Naive thymus-derived CD4-positive, alpha-beta T cell (primary cell): ENCODE data around the gene ADRA2C. TPM values are rescaled to one million over a fixed set of nuclear protein-coding genes. Genes with fewer than 3 reads are reported as not detected.

Source experiments
- ATAC-seq: fragments of 150-1000 bp; cut with Tn5 transposase; 2 replicates; pipeline ENCODE4 v1.10.0; 2021; ENCODE audit warnings: mild to moderate bottlenecking, moderate library complexity
- CTCF ChIA-PET: fragments of 350-600 bp; sonication (Branson Sonifier 250); formaldehyde crosslinking; loops from one replicate; lab custom pipeline; 2021; ENCODE audit warnings: antibody characterized with exemption; lab: Charles Lee
- POLR2A ChIA-PET: fragments of 350-600 bp; sonication (Branson Sonifier 250); formaldehyde crosslinking; loops from one replicate; lab custom pipeline; 2021; ENCODE audit warnings: antibody characterized with exemption, inconsistent platforms; lab: Charles Lee
- DNase-seq, 9 donors: peaks; one replicate each; pipeline versions ENCODE4 v3.0.0 to v3.0.0-alpha.2; 2020 to 2022; ENCODE audit warnings: mixed read lengths in 1 of 9
- H3K27ac ChIP-seq: one replicate; pipeline ENCODE4 v1.7.0; 2013; ENCODE audit warnings: mild to moderate bottlenecking, low read depth, low read length, moderate library complexity
- H3K27me3 ChIP-seq, 2 donors: one replicate each; pipeline ENCODE4 v1.7.0; 2013; ENCODE audit warnings: low read length in 2 of 2, mild to moderate bottlenecking in 2 of 2, moderate library complexity in 2 of 2; ENCODE audit not compliant: control insufficient read depth in 2 of 2, insufficient read depth in 2 of 2
- H3K36me3 ChIP-seq, 3 experiments: 1 replicate in 2 of 3; 2 replicates in 1 of 3; pipeline ENCODE4 v1.7.0; 2013; ENCODE audit warnings: low read length in 3 of 3, mild to moderate bottlenecking in 3 of 3, moderate library complexity in 1 of 3; ENCODE audit not compliant: insufficient read depth in 3 of 3, control insufficient read depth in 2 of 3
- H3K4me1 ChIP-seq, 2 donors: one replicate each; pipeline ENCODE4 v1.7.0; 2013; ENCODE audit warnings: low read length in 2 of 2, mild to moderate bottlenecking in 2 of 2, moderate library complexity in 1 of 2; ENCODE audit not compliant: control insufficient read depth in 2 of 2, insufficient read depth in 2 of 2
- H3K4me3 ChIP-seq: 2 replicates; pipeline ENCODE4 v1.7.0; 2013; ENCODE audit warnings: mild to moderate bottlenecking, low read length
- H3K9me3 ChIP-seq, 3 experiments: 1 replicate in 2 of 3; 2 replicates in 1 of 3; pipeline ENCODE4 v1.7.0; 2013; ENCODE audit warnings: low read length in 3 of 3; ENCODE audit not compliant: control insufficient read depth in 2 of 3
- H3K27ac Mint-ChIP-seq, 9 donors: one replicate each; pipeline ENCODE4 v1.8.0; 2020 to 2022; ENCODE audit warnings: mixed read lengths in 9 of 9, mild to moderate bottlenecking in 8 of 9, moderate library complexity in 5 of 9, inconsistent platforms in 2 of 9
- H3K27me3 Mint-ChIP-seq, 5 donors: one replicate each; pipeline ENCODE4 v1.8.0; 2021 to 2022; ENCODE audit warnings: mixed read lengths in 5 of 5, mild to moderate bottlenecking in 1 of 5
- H3K36me3 Mint-ChIP-seq, 5 donors: one replicate each; pipeline ENCODE4 v1.8.0; 2020 to 2022; ENCODE audit warnings: mixed read lengths in 5 of 5, mild to moderate bottlenecking in 3 of 5, inconsistent platforms in 1 of 5
- H3K4me1 Mint-ChIP-seq, 7 donors: one replicate each; pipeline ENCODE4 v1.8.0; 2020 to 2022; ENCODE audit warnings: mixed read lengths in 7 of 7, mild to moderate bottlenecking in 3 of 7, inconsistent platforms in 1 of 7
- H3K4me3 Mint-ChIP-seq, 10 donors: one replicate each; pipeline ENCODE4 v1.8.0; 2020 to 2022; ENCODE audit warnings: mild to moderate bottlenecking in 10 of 10, mixed read lengths in 10 of 10, moderate library complexity in 6 of 10, inconsistent platforms in 2 of 10
- H3K9me3 Mint-ChIP-seq, 11 donors: one replicate each; pipeline ENCODE4 v1.8.0; 2020 to 2022; ENCODE audit warnings: mixed read lengths in 11 of 11, mild to moderate bottlenecking in 4 of 11, inconsistent platforms in 1 of 11, moderate library complexity in 1 of 11
- intact Hi-C, 2 donors: fragments of 100-400 bp; cut with micrococcal nuclease; formaldehyde crosslinking; loops; one replicate each; pipeline ENCODE4 v1.15.1; 2023
- polyA plus RNA-seq, 2 donors: library from polyadenylated mRNA; unstranded; fragments of 300-500 nt; fragmentation: Illumina TruSeq; gene quantifications; one replicate each; pipeline ENCODE4 v1.2.3, GENCODE V29; 2021
- total RNA-seq, 6 experiments: library from RNA in 5 of 6; stranded (reverse) in 5 of 6; gene quantifications; 1 replicate in 5 of 6; 2 replicates in 1 of 6; pipeline ENCODE4 v1.2.3 and lab custom pipeline; 2021 to 2026

ADRA2C gene
- total and polyA plus RNA-seq, 7 experiments from 2014 or later, result not detected

DNA sequence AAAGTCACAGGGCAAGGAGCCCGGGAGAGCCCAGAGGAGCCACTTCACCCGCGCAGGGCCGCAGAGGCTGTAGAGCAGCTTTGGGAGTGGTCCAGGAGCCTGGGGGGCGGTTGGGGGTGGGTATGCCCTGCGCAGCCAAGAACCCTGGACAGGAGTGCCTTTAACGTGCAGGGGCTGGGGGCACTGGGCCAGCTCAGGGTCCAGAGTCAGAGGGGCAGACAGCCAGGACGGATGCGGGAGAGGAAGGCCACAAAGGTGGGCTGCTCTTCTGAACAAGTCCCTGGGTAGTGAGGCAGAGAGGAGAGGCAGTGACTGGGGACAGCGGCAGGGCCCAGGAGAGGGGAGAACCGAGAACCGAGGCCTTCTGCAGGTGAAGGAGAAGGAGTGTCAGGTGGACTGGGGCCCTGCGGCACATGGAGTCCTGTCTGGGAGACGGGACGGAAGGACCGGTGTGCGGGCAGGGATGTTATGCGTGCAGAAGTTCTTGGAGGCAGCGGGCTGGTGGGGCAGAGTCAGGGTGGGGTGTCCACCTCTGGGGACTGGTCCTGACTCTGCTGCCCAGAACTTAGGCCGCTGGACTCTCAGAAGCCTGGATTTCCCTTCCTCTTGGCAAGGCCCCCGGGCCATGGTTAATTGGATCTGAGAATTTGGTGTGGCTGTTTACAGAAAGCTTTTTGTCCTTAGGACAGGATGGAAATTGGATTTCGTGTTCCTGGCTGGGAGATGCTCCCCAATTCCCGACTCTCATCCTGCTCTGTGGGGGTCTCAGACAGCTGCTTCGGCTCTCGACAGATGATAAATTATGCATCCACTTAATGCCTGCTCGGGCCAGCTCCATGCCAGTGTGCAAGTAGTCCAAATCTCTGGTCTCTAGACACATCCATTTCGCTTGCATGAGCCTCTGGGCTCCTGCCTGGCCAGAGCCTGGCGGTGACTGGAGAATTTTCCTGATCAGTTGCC, 31.9 kb downstream of the ADRA2C start:
- H3K9me3 Mint-ChIP-seq, result peaks cover 7 to 35% (median 19%) of the 10 kb centered on the region in 11 donors
- Histone ChIP-seq H3K4me1 (no peaks in the 10 kb centered on the region), H3K27me3 (no peaks in the 10 kb centered on the region), H3K36me3 (no peaks in the 10 kb centered on the region), H3K4me3 (no peak overlapping the region), H3K9me3 (peaks cover 0 to 21% (median 0%) of the 10 kb centered on the region in 3 experiments), H3K27ac (no peak overlapping the region)
- ATAC-seq (no peak), DNase-seq (no peak)
- H3K4me1 Mint-ChIP-seq, result no peaks in the 10 kb centered on the region
- peaks cover 0 to 41% (median 4%) of the 10 kb centered on the region in 5 donors for H3K27me3 Mint-ChIP-seq
- POLR2A ChIA-PET, result no interaction called here
- CTCF ChIA-PET, result no interaction called here
- intact Hi-C loops, result no loop called here
- H3K4me3 Mint-ChIP-seq, result no peak overlapping the region
- peaks cover 0 to 9% (median 0%) of the 10 kb centered on the region in 5 donors for H3K36me3 Mint-ChIP-seq
- no peak overlapping the region for H3K27ac Mint-ChIP-seq

DNA sequence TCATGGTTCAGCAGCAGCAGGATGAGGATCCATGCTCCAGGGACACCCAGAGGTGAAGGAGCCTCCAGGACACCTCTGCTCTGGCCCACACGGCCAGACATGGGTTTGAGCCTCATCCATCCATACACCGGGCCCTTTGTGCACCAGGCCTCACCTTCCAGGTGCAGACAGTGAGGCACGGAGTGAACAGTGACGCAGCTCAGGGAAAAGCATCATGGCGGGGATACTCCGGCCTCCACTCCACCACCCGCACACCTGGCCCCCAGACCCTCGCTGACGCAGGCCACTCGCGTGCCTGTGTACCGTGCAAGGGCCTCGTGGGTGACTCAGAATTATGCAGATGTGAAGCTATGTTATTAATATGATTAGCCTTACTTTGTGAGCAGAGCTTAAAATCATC, 33.3 kb downstream of the ADRA2C start:
- peaks cover 0 to 9% (median 0%) of the 10 kb centered on the region in 5 donors for H3K36me3 Mint-ChIP-seq
- intact Hi-C loops, result no loop called here
- DNase-seq (no peak), ATAC-seq (no peak)
- CTCF ChIA-PET, result no interaction called here
- Histone ChIP-seq H3K4me1 (no peaks in the 10 kb centered on the region), H3K4me3 (no peak overlapping the region), H3K36me3 (no peaks in the 10 kb centered on the region), H3K27me3 (no peaks in the 10 kb centered on the region), H3K27ac (no peak overlapping the region), H3K9me3 (peaks cover 0 to 21% (median 0%) of the 10 kb centered on the region in 3 experiments)
- no peak overlapping the region for H3K27ac Mint-ChIP-seq
- H3K4me1 Mint-ChIP-seq, result no peaks in the 10 kb centered on the region
- no peak overlapping the region for H3K4me3 Mint-ChIP-seq
- peaks cover 0 to 39% (median 4%) of the 10 kb centered on the region in 5 donors for H3K27me3 Mint-ChIP-seq
- POLR2A ChIA-PET, result no interaction called here
- H3K9me3 Mint-ChIP-seq, result peaks cover 6 to 29% (median 14%) of the 10 kb centered on the region in 11 donors

- ChIA-PET CTCF (interaction anchor here (0.5 kb wide), 1 partner anchor 69 kb away, joined by 3 read pairs; no protein-coding TSS in a partner anchor), POLR2A (no interaction called here)
- Mint-ChIP-seq H3K9me3 (peaks cover under 1 to 20% (median 8%) of the 10 kb centered on the region in 11 donors), H3K36me3 (peaks cover 0 to under 1% (median 0%) of the 10 kb centered on the region in 5 donors), H3K27me3 (peaks cover 0 to 39% (median 4%) of the 10 kb centered on the region in 5 donors), H3K4me1 (no peaks in the 10 kb centered on the region), H3K27ac (no peak overlapping the region), H3K4me3 (no peak overlapping the region)
- no peaks in the 10 kb centered on the region for H3K4me1 ChIP-seq
- H3K9me3 ChIP-seq, result peaks cover 0 to 13% (median 0%) of the 10 kb centered on the region in 3 experiments
- H3K4me3 ChIP-seq, result no peak overlapping the region
- H3K27me3 ChIP-seq, result no peaks in the 10 kb centered on the region
- ATAC-seq (no peak), DNase-seq (no peak)
- intact Hi-C loops, result no loop called here
- H3K27ac ChIP-seq, result no peak overlapping the region
- no peaks in the 10 kb centered on the region for H3K36me3 ChIP-seq
These were observed 34.2 kb downstream of the ADRA2C start for GRCh38 chr4:3800351-3800750.

GRCh38 chr4:3801521-3801920, 35.3 kb downstream of the ADRA2C start:
- Mint-ChIP-seq H3K27ac (no peak overlapping the region), H3K27me3 (peaks cover 0 to 43% (median 4%) of the 10 kb centered on the region in 5 donors), H3K4me1 (no peaks in the 10 kb centered on the region), H3K4me3 (no peak overlapping the region), H3K36me3 (no peaks in the 10 kb centered on the region), H3K9me3 (peaks cover 0 to 9% (median 2%) of the 10 kb centered on the region in 11 donors)
- Histone ChIP-seq H3K27me3 (no peaks in the 10 kb centered on the region), H3K9me3 (peaks cover 0 to 1% (median 0%) of the 10 kb centered on the region in 3 experiments), H3K27ac (no peak overlapping the region), H3K4me1 (no peaks in the 10 kb centered on the region), H3K36me3 (no peaks in the 10 kb centered on the region), H3K4me3 (no peak overlapping the region)
- DNase-seq, result no peak
- intact Hi-C loops, result no loop called here
- ChIA-PET CTCF (no interaction called here), POLR2A (interaction anchor here (0.5 kb wide), 1 partner anchor 1350 kb away, joined by 3 read pairs; no protein-coding TSS in a partner anchor)
- no peak for ATAC-seq

GRCh38 chr4:3801931-3802550, 35.9 kb downstream of the ADRA2C start:
- no peak overlapping the region for H3K4me3 ChIP-seq
- Mint-ChIP-seq H3K4me3 (no peak overlapping the region), H3K27me3 (peaks cover 0 to 48% (median 5%) of the 10 kb centered on the region in 5 donors), H3K9me3 (peaks cover 0 to 4% (median 0%) of the 10 kb centered on the region in 11 donors), H3K36me3 (no peaks in the 10 kb centered on the region), H3K4me1 (no peaks in the 10 kb centered on the region), H3K27ac (no peak overlapping the region)
- H3K27me3 ChIP-seq, result no peaks in the 10 kb centered on the region
- H3K9me3 ChIP-seq, result no peaks in the 10 kb centered on the region
- POLR2A ChIA-PET, result interaction anchor here (0.5 kb wide), 1 partner anchor 1350 kb away, joined by 3 read pairs; no protein-coding TSS in a partner anchor
- CTCF ChIA-PET, result no interaction called here
- H3K4me1 ChIP-seq, result no peaks in the 10 kb centered on the region
- no peaks in the 10 kb centered on the region for H3K36me3 ChIP-seq
- no peak overlapping the region for H3K27ac ChIP-seq
- intact Hi-C loops, result no loop called here
- DNase-seq (no peak), ATAC-seq (no peak)

DNA sequence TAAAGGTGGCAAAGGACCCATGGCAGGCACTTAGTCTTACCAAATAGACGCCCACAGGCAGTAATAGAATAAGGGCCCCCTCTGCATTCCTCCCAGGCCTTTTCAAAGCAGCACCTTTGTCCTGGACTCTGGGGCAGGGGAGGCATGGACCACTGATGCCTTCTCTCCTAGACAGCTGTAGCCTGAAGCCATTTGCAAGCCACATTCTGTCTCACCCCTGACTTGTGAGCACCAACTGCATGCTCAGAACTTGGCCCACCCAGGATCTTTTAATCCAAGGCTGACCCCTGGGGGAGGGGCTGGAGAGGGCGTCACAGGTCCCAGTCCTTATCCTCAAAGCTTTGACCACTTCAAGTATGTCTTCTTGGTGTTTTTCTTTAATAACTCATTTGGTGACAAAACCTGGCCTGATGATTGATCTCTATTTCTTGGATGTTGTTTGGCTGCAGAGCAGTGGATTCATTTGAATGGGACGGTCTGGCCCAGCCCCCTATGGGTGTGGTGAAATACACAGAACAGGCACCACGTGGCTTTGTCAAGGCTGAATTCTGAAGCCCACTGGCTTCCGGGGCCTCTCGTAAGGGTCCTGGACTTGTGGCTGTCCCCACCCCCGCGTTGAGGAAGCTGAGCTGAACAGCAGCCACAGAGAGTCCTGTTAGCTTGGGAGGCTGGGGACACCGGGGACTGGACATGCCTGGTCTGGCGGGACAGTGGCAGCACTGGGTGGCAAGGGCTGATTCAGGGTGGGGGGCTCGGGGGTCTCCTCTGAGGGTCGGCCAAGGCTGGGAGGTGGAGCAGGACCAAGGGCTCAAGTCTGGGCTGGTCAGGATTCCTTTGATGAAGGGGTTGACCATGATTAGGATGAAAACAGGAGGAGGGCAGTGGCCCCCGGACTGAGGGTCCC, 36.6 kb downstream of the ADRA2C start:
- peaks cover 0 to 49% (median 12%) of the 10 kb centered on the region in 5 donors for H3K27me3 Mint-ChIP-seq
- ChIA-PET CTCF (no interaction called here), POLR2A (no interaction called here)
- Histone ChIP-seq H3K9me3 (no peaks in the 10 kb centered on the region), H3K27ac (no peak overlapping the region), H3K36me3 (no peaks in the 10 kb centered on the region), H3K4me3 (no peak overlapping the region), H3K27me3 (peaks cover 0 to under 1% of the 10 kb centered on the region in 2 donors), H3K4me1 (no peaks in the 10 kb centered on the region)
- no peak for ATAC-seq
- no peaks in the 10 kb centered on the region for H3K36me3 Mint-ChIP-seq
- no peak overlapping the region for H3K4me3 Mint-ChIP-seq
- no peak for DNase-seq
- no peak overlapping the region for H3K27ac Mint-ChIP-seq
- intact Hi-C loops, result no loop called here
- H3K9me3 Mint-ChIP-seq, result peaks cover 0 to 4% (median 0%) of the 10 kb centered on the region in 11 donors
- peaks cover 0 to 2% (median 0%) of the 10 kb centered on the region in 7 donors for H3K4me1 Mint-ChIP-seq
